GM23338 (cell line): ENCODE results near the gene MLANA. TPM values are rescaled to one million over a fixed set of nuclear protein-coding genes. Genes with fewer than 3 reads are reported as not detected.

Source experiments
- ATAC-seq: fragments of 200-7000 bp; cut with Tn5 transposase; 3 replicates; pipeline ENCODE4 v1.9.1; 2020
- DNase-seq: peaks from one replicate; pipeline ENCODE4 v3.0.0-alpha.2; 2015; ENCODE audit warnings: low spot score
- H2AFZ ChIP-seq: fragments of 200-600 bp; sonication (generic); 2 replicates; pipeline ENCODE4 v1.8.0; 2016; ENCODE audit warnings: antibody characterized with exemption, mild to moderate bottlenecking, moderate library complexity
- H3F3A ChIP-seq: fragments of 200-600 bp; sonication (generic); replicated peaks from 2 replicates; pipeline ENCODE4 v1.8.0; 2017; ENCODE audit warnings: antibody characterized with exemption, mixed run types, low read depth
- H3K27ac ChIP-seq: fragments of 200-600 bp; sonication (generic); 2 replicates; pipeline ENCODE4 v1.6.1; 2016; ENCODE audit warnings: low read depth
- H3K27me3 ChIP-seq: fragments of 200-600 bp; sonication (generic); 2 replicates; pipeline ENCODE4 v1.8.0; 2016; ENCODE audit warnings: mild to moderate bottlenecking, mixed run types, moderate library complexity; ENCODE audit not compliant: insufficient read depth
- H3K36me3 ChIP-seq: fragments of 200-600 bp; sonication (generic); 2 replicates; pipeline ENCODE4 v1.8.0; 2016; ENCODE audit warnings: mild to moderate bottlenecking; ENCODE audit not compliant: insufficient read depth
- H3K4me1 ChIP-seq: fragments of 200-600 bp; sonication (generic); 2 replicates; pipeline ENCODE4 v1.8.0; 2016; ENCODE audit warnings: mild to moderate bottlenecking, moderate library complexity; ENCODE audit not compliant: insufficient read depth
- H3K4me2 ChIP-seq: fragments of 200-600 bp; sonication (generic); 2 replicates; pipeline ENCODE4 v1.7.1; 2017; ENCODE audit warnings: mixed run types
- H3K4me3 ChIP-seq: fragments of 200-600 bp; sonication (generic); 2 replicates; pipeline ENCODE4 v1.6.1; 2016; ENCODE audit warnings: mixed run types
- H3K79me2 ChIP-seq: fragments of 200-600 bp; sonication (generic); replicated peaks from 2 replicates; pipeline ENCODE4 v1.8.0; 2017; ENCODE audit warnings: mild to moderate bottlenecking; ENCODE audit not compliant: insufficient read depth
- H3K9me2 ChIP-seq: fragments of 200-600 bp; sonication (generic); 2 replicates; pipeline ENCODE4 v1.8.0; 2017; ENCODE audit not compliant: insufficient read depth
- H4K20me1 ChIP-seq: fragments of 200-600 bp; sonication (generic); replicated peaks from 2 replicates; pipeline ENCODE4 v1.8.0; 2017; ENCODE audit warnings: mild to moderate bottlenecking; ENCODE audit not compliant: insufficient read depth
- H3K27ac Mint-ChIP-seq: 2 replicates; pipeline ENCODE4 v1.8.0; 2020; ENCODE audit warnings: inconsistent platforms, mild to moderate bottlenecking, moderate library complexity, mixed read lengths
- H3K27me3 Mint-ChIP-seq: 3 replicates; pipeline ENCODE4 v1.8.0; 2022; ENCODE audit warnings: low read depth, mild to moderate bottlenecking, moderate library complexity, mixed read lengths, inconsistent platforms; ENCODE audit not compliant: insufficient read depth, poor library complexity
- H3K36me3 Mint-ChIP-seq: 3 replicates; pipeline ENCODE4 v1.8.0; 2021; ENCODE audit warnings: low read depth, mild to moderate bottlenecking, inconsistent platforms, moderate library complexity, mixed read lengths
- H3K4me1 Mint-ChIP-seq: 3 replicates; pipeline ENCODE4 v1.8.0; 2020; ENCODE audit warnings: mild to moderate bottlenecking, inconsistent platforms, mixed read lengths
- H3K4me3 Mint-ChIP-seq: 3 replicates; pipeline ENCODE4 v1.8.0; 2021; ENCODE audit warnings: moderate library complexity, mild to moderate bottlenecking, inconsistent platforms, mixed read lengths
- H3K9me3 Mint-ChIP-seq: 3 replicates; pipeline ENCODE4 v1.8.0; 2020; ENCODE audit warnings: moderate library complexity, mild to moderate bottlenecking, inconsistent platforms, mixed read lengths
- CREB1 ChIP-seq: fragments of 250-450 bp; sonication (Bioruptor Pico); IDR thresholded peaks from 2 replicates; pipeline ENCODE4 v1.5.0; 2020; ENCODE audit warnings: low read depth, mild to moderate bottlenecking, moderate library complexity
- CTCF ChIP-seq, 2 experiments: fragments of 200-600 bp in 1 of 2; sonication (generic) in 1 of 2; conservative IDR thresholded peaks; 2 replicates each; pipeline versions ENCODE4 v1.5.1 to v1.6.1; 2016 to 2017; ENCODE audit warnings: antibody characterized with exemption in 2 of 2, low read depth in 2 of 2, mild to moderate bottlenecking in 2 of 2, moderate library complexity in 1 of 2
- EZH2 ChIP-seq: fragments of 200-600 bp; sonication (generic); IDR thresholded peaks from one replicate; pipeline ENCODE4 v1.8.0; 2017; ENCODE audit warnings: antibody characterized with exemption, mild to moderate bottlenecking, low read depth; ENCODE audit not compliant: unreplicated experiment
- EZH2phosphoT487 ChIP-seq: fragments of 200-600 bp; sonication (generic); IDR thresholded peaks from one replicate; pipeline ENCODE4 v1.8.1; 2018; ENCODE audit warnings: antibody characterized with exemption; ENCODE audit not compliant: unreplicated experiment
- JUNB ChIP-seq: IDR thresholded peaks from one replicate; pipeline ENCODE4 v1.6.1; 2016; ENCODE audit warnings: antibody characterized with exemption; ENCODE audit not compliant: unreplicated experiment
- NANOG ChIP-seq: IDR thresholded peaks from 2 replicates; pipeline ENCODE4 v1.6.1; 2016; ENCODE audit warnings: antibody characterized with exemption, borderline replicate concordance
- POLR2AphosphoS5 ChIP-seq: IDR thresholded peaks from 2 replicates; pipeline ENCODE4 v1.6.1; 2016; ENCODE audit warnings: antibody characterized with exemption, low read depth
- STAT1 ChIP-seq: IDR thresholded peaks from one replicate; pipeline ENCODE4 v1.6.1; 2016; ENCODE audit warnings: antibody characterized with exemption; ENCODE audit not compliant: unreplicated experiment
- ZNF114 ChIP-seq: fragments of 250-450 bp; sonication (Bioruptor Pico); IDR thresholded peaks from 2 replicates; pipeline ENCODE4 v1.5.0; 2020; ENCODE audit warnings: mild to moderate bottlenecking, moderate library complexity
- ZNF331 ChIP-seq: fragments of 250-450 bp; sonication (Bioruptor Pico); IDR thresholded peaks from 2 replicates; pipeline ENCODE4 v1.5.0; 2020; ENCODE audit warnings: low read depth, mild to moderate bottlenecking, moderate library complexity
- ZNF462 ChIP-seq: fragments of 250-450 bp; sonication (Bioruptor Pico); IDR thresholded peaks from 2 replicates; pipeline ENCODE4 v1.5.0; 2020; ENCODE audit warnings: mild to moderate bottlenecking, moderate library complexity
- polyA plus RNA-seq: library from polyadenylated mRNA; unstranded; fragments of >200 nt; fragmentation: Nextera tagmentation; extraction: Ambion mirVana; gene quantifications from 2 replicates; pipeline ENCODE4 v1.2.1, GENCODE V29; 2016
- total RNA-seq: library from RNA; depleted of rRNA; stranded (reverse); fragments of >200 nt; shearing (Covaris generic); gene quantifications from 2 replicates; pipeline ENCODE4 v1.2.3, GENCODE V29; 2014
- TF ChIP-seq, protein P1 (sequence below): IDR thresholded peaks from one replicate; pipeline ENCODE4 v1.6.1; 2018; ENCODE audit warnings: antibody characterized with exemption; ENCODE audit not compliant: unreplicated experiment
- TF ChIP-seq, protein P2 (sequence below): IDR thresholded peaks from 2 replicates; pipeline ENCODE4 v1.6.1; 2016; ENCODE audit warnings: antibody characterized with exemption

Gene MLANA
- total and polyA plus RNA-seq, 2 experiments from 2014 or later = not detected

DNA sequence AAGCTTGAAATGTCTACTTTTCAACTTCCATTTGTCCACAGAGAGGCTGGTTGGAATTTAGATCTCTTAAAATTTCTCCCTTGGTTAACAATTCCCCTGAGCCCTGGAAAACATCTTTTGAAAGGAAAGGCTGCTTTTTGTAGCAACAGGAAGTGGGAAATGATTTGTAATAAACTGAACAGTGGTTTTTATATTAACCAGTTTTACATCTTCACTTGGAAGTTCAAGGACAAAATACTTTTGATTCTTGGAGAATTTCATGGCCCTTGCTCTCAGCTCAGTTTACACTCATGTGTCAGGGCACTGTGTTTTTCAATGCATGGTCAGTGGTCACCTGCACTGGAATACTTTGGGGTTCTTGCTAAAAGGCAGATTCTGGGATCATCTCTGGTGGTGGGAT is 9.9 kb downstream of the MLANA start:
- ATAC-seq = no peak
- no peaks in the 10 kb centered on the region for H4K20me1 ChIP-seq

More for the DNA sequence above, 9.9 kb downstream of the MLANA start:
- Mint-ChIP-seq H3K27me3 (no peaks in the 10 kb centered on the region), H3K36me3 (no peaks in the 10 kb centered on the region), H3K9me3 (no peaks in the 10 kb centered on the region), H3K4me3 (no peak overlapping the region), H3K4me1 (no peaks in the 10 kb centered on the region), H3K27ac (no peak overlapping the region)
- Histone ChIP-seq H3K27me3 (no peaks in the 10 kb centered on the region), H3K27ac (no peak overlapping the region), H3K9me2 (no peaks in the 10 kb centered on the region), H3F3A (no peaks in the 10 kb centered on the region), H3K4me3 (no peak overlapping the region), H3K36me3 (no peaks in the 10 kb centered on the region), H3K4me1 (no peaks in the 10 kb centered on the region), H3K4me2 (no peak overlapping the region), H2AFZ (no peak overlapping the region), H3K79me2 (no peaks in the 10 kb centered on the region)
- TF ChIP-seq CTCF (conservative IDR thresholded peaks at IDR 0.05; ENCODE audit: low read depth in 2 of 2) (no peak), JUNB (no peak), ZNF331 (no peak), ZNF114 (no peak), NANOG (no peak), POLR2AphosphoS5 (no peak), CREB1 (CRISPR knock-in tag) (no peak), ZNF462 (CRISPR knock-in tag) (no peak), EZH2phosphoT487 (no peak), STAT1 (no peak), EZH2 (no peak)
- TF ChIP-seq, protein P1, sequence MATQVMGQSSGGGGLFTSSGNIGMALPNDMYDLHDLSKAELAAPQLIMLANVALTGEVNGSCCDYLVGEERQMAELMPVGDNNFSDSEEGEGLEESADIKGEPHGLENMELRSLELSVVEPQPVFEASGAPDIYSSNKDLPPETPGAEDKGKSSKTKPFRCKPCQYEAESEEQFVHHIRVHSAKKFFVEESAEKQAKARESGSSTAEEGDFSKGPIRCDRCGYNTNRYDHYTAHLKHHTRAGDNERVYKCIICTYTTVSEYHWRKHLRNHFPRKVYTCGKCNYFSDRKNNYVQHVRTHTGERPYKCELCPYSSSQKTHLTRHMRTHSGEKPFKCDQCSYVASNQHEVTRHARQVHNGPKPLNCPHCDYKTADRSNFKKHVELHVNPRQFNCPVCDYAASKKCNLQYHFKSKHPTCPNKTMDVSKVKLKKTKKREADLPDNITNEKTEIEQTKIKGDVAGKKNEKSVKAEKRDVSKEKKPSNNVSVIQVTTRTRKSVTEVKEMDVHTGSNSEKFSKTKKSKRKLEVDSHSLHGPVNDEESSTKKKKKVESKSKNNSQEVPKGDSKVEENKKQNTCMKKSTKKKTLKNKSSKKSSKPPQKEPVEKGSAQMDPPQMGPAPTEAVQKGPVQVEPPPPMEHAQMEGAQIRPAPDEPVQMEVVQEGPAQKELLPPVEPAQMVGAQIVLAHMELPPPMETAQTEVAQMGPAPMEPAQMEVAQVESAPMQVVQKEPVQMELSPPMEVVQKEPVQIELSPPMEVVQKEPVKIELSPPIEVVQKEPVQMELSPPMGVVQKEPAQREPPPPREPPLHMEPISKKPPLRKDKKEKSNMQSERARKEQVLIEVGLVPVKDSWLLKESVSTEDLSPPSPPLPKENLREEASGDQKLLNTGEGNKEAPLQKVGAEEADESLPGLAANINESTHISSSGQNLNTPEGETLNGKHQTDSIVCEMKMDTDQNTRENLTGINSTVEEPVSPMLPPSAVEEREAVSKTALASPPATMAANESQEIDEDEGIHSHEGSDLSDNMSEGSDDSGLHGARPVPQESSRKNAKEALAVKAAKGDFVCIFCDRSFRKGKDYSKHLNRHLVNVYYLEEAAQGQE = no peak
- TF ChIP-seq, protein P2, sequence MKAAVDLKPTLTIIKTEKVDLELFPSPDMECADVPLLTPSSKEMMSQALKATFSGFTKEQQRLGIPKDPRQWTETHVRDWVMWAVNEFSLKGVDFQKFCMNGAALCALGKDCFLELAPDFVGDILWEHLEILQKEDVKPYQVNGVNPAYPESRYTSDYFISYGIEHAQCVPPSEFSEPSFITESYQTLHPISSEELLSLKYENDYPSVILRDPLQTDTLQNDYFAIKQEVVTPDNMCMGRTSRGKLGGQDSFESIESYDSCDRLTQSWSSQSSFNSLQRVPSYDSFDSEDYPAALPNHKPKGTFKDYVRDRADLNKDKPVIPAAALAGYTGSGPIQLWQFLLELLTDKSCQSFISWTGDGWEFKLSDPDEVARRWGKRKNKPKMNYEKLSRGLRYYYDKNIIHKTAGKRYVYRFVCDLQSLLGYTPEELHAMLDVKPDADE = no peak
- DNase-seq = no peak
